ENCODE results near the gene GDNF. TPM values are rescaled to one million over a fixed set of nuclear protein-coding genes. Genes with fewer than 3 reads are reported as not detected.

The GDNF gene
- total and polyA plus RNA-seq, 2 experiments from 2014 or later = 0.13 to 0.17 TPM

- H2AFZ ChIP-seq = no peak overlapping the region
- H3K9me2 ChIP-seq (ENCODE audit: insufficient read depth) = no peaks in the 10 kb centered on the region
- Mint-ChIP-seq H3K4me3 (no peak overlapping the region), H3K27me3 (ENCODE audit: insufficient read depth, low read depth, poor library complexity) (no peaks in the 10 kb centered on the region), H3K9me3 (no peaks in the 10 kb centered on the region; the same call in 2 of the 3 replicates), H3K27ac (no peak overlapping the region), H3K4me1 (no peaks in the 10 kb centered on the region), H3K36me3 (ENCODE audit: low read depth) (no peaks in the 10 kb centered on the region)
- H3K4me1 ChIP-seq (ENCODE audit: insufficient read depth) = no peaks in the 10 kb centered on the region
- H3K36me3 ChIP-seq (ENCODE audit: insufficient read depth) = no peaks in the 10 kb centered on the region
- no peak for DNase-seq (ENCODE audit: low spot score)
- no peaks in the 10 kb centered on the region for H4K20me1 ChIP-seq (replicated peaks; ENCODE audit: insufficient read depth)
- H3K27me3 ChIP-seq (ENCODE audit: insufficient read depth) = no peaks in the 10 kb centered on the region
- H3K27ac ChIP-seq (ENCODE audit: low read depth) = no peak overlapping the region
- no peak for ATAC-seq
- no peaks in the 10 kb centered on the region for H3K79me2 ChIP-seq (replicated peaks; ENCODE audit: insufficient read depth)
- no peak overlapping the region for H3K4me2 ChIP-seq
- H3F3A ChIP-seq (replicated peaks; ENCODE audit: low read depth) = no peaks in the 10 kb centered on the region
- no peak for TF ChIP-seq EZH2 (IDR thresholded peaks at IDR 0.05; ENCODE audit: low read depth, unreplicated experiment)
- no peak overlapping the region for H3K4me3 ChIP-seq
Measured at GRCh38 chr5:37888476-37888875, 48.6 kb upstream of the GDNF start.

- Histone ChIP-seq H3K27ac (ENCODE audit: low read depth) (no peak overlapping the region), H3F3A (replicated peaks; ENCODE audit: low read depth) (no peaks in the 10 kb centered on the region), H3K4me2 (no peak overlapping the region), H3K4me3 (no peak overlapping the region), H3K9me2 (ENCODE audit: insufficient read depth) (no peaks in the 10 kb centered on the region), H3K27me3 (ENCODE audit: insufficient read depth) (no peaks in the 10 kb centered on the region), H3K4me1 (ENCODE audit: insufficient read depth) (no peaks in the 10 kb centered on the region), H2AFZ (no peak overlapping the region), H4K20me1 (replicated peaks; ENCODE audit: insufficient read depth) (no peaks in the 10 kb centered on the region), H3K36me3 (ENCODE audit: insufficient read depth) (no peaks in the 10 kb centered on the region), H3K79me2 (replicated peaks; ENCODE audit: insufficient read depth) (no peaks in the 10 kb centered on the region)
- TF ChIP-seq STAT1 (IDR thresholded peaks at IDR 0.05; ENCODE audit: unreplicated experiment) (no peak), CREB1 (CRISPR knock-in tag; IDR thresholded peaks at IDR 0.05; ENCODE audit: low read depth) (no peak), ZNF462 (CRISPR knock-in tag; IDR thresholded peaks at IDR 0.05) (no peak), JUNB (IDR thresholded peaks at IDR 0.05; ENCODE audit: unreplicated experiment) (no peak)
- Mint-ChIP-seq H3K36me3 (ENCODE audit: low read depth) (no peaks in the 10 kb centered on the region), H3K27me3 (ENCODE audit: insufficient read depth, low read depth, poor library complexity) (no peaks in the 10 kb centered on the region), H3K9me3 (no peaks in the 10 kb centered on the region; the same call in 2 of the 3 replicates), H3K4me3 (no peak overlapping the region), H3K4me1 (no peaks in the 10 kb centered on the region), H3K27ac (no peak overlapping the region)
- no peak for ATAC-seq
- DNase-seq (ENCODE audit: low spot score) = no peak
Measured at GRCh38 chr5:37886242-37886905, 46.5 kb upstream of the GDNF start.
